ENCODE results near the gene PRKCH. TPM values are rescaled to one million over a fixed set of nuclear protein-coding genes. Genes with fewer than 3 reads are reported as not detected.
"Not testable (repeated sequence)": the region's sequence is repeated elsewhere in the genome, so short reads cannot be mapped to it uniquely, and the experiment has no call there.

The PRKCH gene
- polyA plus RNA-seq, 3 donors: 15.9 to 19.4 (median 18.9) TPM

GRCh38 chr14:61526405-61527312, 205.3 kb downstream of the PRKCH start:
- DNase-seq (ENCODE audit: extremely low read depth in 1 of 11, low read depth in 9 of 11, low spot score in 4 of 11): no peak

DNA sequence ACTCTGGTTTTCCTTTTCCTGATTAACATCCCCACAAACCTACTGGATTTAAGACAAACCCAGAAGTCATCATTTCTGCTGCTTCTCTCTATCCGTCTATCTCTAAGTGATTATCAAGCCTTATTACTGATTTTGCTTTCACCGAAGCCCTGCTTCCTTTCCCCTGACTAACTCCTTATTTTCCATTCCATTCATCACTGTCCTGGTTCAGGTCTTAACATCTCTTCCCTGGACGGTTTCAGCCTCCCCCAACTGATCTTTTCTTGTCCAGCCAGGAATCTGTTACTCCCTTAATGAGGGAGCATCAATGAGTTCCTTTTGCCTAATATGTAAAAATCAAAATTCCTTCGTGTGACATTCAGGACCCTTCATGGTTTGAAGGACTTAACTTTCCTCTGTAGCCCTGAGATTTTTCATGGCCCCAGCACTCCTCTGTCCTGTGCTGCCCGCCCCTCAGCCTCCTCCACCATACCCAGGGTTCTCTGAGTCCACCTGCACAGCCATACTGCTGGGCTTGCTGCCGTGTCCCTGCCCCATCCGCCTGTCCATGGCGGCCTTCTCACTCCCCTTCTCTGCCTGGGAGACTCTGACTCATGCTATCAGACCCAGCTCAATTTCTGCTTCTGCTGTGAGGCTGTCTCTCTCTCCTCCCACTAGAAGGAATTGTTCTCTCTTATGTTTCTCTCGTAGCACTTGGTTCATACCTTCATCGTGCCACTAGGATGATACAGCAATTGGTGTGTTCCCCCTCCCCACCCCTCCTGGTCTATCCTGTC, 206.1 kb downstream of the PRKCH start:
- DNase-seq (ENCODE audit: extremely low read depth in 1 of 11, low read depth in 9 of 11, low spot score in 4 of 11): no peak

GRCh38 chr14:61528591-61529021, 207.2 kb downstream of the PRKCH start:
- no peak for DNase-seq (ENCODE audit: extremely low read depth in 1 of 11, low read depth in 9 of 11, low spot score in 4 of 11)

DNA sequence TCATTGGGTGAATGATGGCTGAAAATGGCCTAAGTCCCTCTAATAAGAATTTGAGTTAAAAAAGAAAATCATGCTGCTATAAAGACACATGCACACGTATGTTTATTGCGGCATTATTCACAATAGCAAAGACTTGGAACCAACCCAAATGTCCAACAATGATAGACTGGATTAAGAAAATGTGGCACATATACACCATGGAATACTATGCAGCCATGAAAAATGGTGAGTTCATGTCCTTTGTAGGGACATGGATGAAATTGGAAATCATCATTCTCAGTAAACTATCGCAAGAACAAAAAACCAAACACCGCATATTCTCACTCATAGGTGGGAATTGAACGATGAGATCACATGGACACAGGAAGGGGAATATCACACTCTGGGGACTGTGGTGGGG, 208.0 kb downstream of the PRKCH start:
- DNase-seq (ENCODE audit: extremely low read depth in 1 of 11, low read depth in 9 of 11, low spot score in 4 of 11): not testable (repeated sequence)

DNA sequence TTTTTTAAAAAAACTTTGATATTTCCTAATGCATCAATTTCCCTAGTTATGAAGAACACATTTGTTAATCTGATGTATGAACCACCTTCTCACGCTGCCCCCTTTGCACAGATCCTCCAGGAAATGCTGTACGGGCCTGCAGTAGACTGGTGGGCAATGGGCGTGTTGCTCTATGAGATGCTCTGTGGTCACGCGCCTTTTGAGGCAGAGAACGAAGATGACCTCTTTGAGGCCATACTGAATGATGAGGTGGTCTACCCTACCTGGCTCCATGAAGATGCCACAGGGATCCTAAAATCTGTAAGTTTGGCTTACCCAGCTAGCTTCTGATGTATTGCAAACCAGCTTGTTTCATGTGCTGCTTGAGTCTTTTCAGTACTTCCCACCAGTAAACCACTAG, 208.9 kb downstream of the PRKCH start:
- DNase-seq (ENCODE audit: extremely low read depth in 1 of 11, low read depth in 9 of 11, low spot score in 4 of 11): no peak

DNA sequence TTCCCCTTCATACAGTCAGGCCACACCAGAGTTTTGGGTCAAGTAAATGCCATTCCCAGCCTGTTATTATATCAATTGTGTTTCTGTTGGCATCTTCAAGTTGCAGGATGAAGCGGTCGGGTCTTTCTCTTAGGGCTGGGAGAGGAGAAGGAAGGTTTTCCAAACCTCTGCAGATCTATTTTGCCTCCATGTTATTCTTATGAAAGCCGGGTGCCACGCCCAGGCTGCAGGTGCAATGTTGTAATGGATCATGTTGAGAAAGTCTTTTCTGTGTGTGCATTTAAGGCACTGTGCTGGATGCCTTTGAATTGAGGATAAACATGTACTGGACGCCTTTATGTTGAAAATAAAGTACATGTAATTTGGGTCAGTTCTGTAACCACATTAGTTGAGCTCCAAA, 209.5 kb downstream of the PRKCH start:
- DNase-seq (ENCODE audit: extremely low read depth in 1 of 11, low read depth in 9 of 11, low spot score in 4 of 11): no peak

GRCh38 chr14:61531465-61532122, 210.2 kb downstream of the PRKCH start:
- no peak for DNase-seq (ENCODE audit: extremely low read depth in 1 of 11, low read depth in 9 of 11, low spot score in 4 of 11)

DNA sequence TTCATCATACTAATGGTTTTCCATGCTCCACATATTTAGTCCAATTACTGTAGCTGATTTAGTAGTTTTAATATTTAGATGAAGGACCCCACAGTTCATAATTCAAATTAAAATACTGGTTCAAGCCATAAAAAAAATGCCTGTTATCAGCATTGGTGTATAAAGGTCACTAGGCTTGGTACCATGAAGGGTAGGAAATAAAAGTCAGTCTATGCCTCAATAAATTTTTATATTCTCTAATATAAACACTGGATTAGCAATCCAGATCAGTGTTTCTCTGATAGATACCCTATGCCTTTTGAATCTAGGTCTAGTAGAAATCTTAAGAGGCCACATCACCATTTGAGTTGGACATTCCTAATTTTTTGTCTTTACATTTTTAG, 210.7 kb downstream of the PRKCH start:
- no peak for DNase-seq (ENCODE audit: extremely low read depth in 1 of 11, low read depth in 9 of 11, low spot score in 4 of 11)

- no peak for DNase-seq (ENCODE audit: extremely low read depth in 1 of 11, low read depth in 9 of 11, low spot score in 4 of 11)
Observed at GRCh38 chr14:61532763-61533162, 211.4 kb downstream of the PRKCH start.

DNA sequence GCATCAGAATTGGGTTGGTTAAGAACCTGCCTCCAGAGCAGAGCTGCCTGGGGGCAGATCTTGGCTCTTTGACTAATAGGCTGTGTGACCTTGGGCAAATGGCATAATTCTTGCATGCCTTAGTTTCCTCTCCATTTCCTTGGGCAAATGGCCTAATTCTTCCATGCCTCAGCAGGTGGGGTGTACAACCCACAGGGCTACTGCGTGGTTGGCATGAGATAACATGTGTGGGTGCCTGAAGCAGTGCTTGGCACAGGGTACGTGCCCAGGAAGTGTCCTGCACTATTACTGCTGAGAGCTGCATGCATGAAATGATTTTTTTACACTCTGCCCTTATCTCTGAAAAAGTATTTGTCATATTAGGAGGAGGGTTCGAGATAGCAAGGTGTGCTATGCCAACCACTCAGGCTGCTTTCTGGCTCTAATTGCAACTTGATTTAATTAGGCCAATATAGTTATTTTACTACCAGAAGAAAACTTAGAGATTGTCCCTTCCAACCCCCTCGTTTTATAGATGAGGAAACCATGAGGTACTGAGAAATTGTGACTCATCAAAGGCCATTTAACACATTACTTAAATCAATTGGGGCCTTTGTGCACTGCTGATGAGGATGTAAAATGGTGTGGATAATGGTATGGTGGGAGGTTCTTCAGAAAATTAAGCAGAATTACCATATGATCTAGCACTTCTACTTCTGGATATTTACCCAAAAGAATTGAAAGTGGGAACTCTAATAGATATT, 212.3 kb downstream of the PRKCH start:
- DNase-seq (ENCODE audit: extremely low read depth in 1 of 11, low read depth in 9 of 11, low spot score in 4 of 11): no peak

DNA sequence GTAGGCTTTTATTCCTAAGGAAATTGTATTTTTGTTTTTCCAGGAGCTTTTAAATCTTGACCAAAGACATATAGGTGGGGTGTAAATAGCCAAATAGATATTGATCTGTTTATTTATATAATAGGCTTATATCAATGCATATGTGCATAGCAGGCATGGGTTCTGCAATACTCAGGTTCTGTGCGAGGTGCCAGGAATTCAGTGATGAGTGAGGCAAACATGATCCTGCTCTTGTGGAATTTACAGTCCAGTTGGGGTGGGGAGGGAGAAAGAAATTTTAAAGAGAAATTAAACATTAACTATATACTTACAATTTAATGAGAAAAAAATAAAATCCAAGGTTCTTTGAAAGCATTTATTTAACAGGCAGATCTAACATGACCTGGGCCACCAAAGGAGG, 213.7 kb downstream of the PRKCH start:
- DNase-seq (ENCODE audit: extremely low read depth in 1 of 11, low read depth in 9 of 11, low spot score in 4 of 11): no peak

- DNase-seq (ENCODE audit: extremely low read depth in 1 of 11, low read depth in 9 of 11, low spot score in 4 of 11): no peak
Observed at GRCh38 chr14:61535458-61535857, 214.1 kb downstream of the PRKCH start.

DNA sequence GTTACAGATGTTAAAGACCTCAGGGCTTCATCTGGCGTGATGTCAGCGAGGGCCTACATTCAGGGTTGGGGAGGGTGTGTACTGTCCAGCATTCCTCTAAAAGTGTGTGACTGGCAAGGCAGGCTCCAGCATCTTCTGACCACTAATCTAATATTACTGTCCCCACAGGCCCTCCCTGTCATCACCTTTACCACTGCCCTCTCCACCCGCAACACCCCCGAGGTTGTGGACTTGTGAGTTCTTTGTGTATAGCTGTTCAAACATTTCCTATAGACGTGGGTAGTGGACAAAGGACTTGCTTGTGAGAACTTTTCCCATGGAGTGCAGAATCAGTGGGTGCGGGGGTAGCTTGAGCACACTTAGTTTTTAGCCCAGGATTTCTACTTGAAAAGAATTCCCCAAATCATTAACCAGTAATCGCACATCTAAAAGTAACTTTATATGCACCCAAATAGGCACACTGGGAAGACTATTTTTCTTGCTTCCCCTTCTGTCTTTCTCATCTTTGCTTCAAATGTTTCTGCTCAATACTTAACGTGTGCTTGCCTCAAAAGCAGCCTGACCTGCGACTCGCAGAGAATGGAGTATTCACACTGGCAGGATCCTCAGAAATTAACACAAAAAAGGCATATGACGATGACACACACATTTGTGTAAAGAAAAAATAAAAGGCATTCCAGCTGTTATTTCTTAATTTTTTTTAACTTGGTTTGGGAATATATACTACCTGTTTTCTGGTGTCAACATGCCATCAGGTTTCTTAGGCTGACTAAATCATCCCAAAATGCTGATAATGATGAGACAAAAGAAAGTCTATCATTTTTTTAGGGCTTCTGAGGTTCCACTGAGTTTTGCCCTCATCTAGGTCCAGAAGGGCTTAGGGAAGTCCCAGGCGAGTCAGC, 215.5 kb downstream of the PRKCH start:
- DNase-seq (ENCODE audit: extremely low read depth in 1 of 11, low read depth in 9 of 11, low spot score in 4 of 11): no peak

DNA sequence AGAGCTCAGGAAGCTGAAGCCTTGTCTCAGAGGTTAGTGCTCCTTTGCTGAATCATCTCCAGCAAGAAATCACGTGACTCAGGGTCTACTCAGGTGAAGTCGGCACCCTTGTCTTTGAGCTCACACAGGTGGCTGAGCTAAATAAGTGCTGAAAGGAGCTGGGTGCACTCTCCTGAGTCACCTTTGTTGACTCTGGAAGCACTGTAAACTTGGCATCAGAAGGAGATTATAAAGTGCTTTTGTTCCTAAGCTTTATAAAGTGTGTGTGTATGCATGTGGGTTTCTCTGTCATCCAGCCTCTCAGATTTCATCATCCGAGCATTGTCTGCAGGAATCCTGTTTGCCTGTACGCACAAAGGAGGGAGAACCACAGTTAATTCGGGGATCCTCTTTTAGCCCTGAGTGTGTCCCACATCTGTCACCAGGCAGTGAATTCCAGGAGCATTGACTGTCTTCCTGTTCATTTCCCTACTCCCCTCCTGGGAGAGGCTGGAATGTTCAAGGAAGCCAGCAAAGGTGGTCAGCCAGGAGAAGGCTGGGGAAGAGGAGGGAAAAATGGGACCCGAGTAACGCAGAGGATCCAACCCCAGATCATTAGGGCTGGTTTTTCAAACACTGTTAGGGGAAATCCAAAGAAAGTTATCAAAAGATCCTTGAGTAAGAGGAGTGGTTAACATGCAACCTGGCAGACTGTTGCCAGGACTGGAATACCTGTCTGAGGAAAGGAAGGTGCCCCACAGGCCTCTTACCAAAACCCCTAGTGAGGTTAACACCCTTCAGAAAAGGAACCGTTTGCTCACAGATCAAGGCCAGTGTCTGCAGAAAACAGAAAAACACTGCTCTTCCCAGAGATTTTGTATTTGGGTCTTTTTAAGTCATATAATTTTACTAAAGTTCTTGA, 216.4 kb downstream of the PRKCH start:
- DNase-seq (ENCODE audit: extremely low read depth in 1 of 11, low read depth in 9 of 11, low spot score in 4 of 11): no peak

DNA sequence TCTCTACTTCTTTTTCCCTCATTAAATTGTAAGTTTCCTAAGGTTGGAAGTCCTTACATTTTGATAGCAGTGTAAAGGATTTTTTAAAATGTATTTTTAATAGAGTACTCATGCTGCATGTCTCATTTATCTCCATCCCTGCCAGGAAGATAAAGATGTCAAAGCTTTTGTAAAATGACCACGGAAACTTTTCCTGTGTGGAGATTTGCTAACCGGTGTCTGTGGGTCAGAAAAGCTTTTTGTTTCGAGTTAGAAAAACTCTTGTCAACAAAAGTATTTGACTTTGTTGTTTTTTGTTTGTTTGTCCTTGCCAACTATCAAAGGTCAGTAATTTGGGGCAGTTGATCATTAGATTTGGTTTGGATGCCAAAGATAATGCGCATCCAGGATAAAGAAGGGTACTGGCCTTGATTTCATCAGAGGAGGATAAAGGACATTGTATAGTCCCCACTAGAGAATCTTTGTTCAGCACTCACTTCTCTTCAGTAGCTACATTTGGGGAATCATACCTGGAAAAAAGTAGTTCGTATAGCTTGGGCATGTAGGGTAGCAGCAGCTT, 217.2 kb downstream of the PRKCH start:
- no peak for DNase-seq (ENCODE audit: extremely low read depth in 1 of 11, low read depth in 9 of 11, low spot score in 4 of 11)

- DNase-seq (ENCODE audit: extremely low read depth in 1 of 11, low read depth in 9 of 11, low spot score in 4 of 11): no peak
Observed at GRCh38 chr14:61539631-61540030, 218.3 kb downstream of the PRKCH start.

- DNase-seq (ENCODE audit: extremely low read depth in 1 of 11, low read depth in 9 of 11, low spot score in 4 of 11): no peak
Observed at GRCh38 chr14:61540931-61541330, 219.6 kb downstream of the PRKCH start.
